GM12873 (cell line): Measurements from ENCODE around the gene CFAP70.

Experiments used
- TF ChIP-seq, protein P1 (sequence below): IDR thresholded peaks from 2 replicates; pipeline ENCODE4 v1.5.1; 2012; ENCODE audit warnings: low read depth, mild to moderate bottlenecking, moderate library complexity, low read length, control low read depth; ENCODE audit not compliant: insufficient read depth; ENCODE audit errors: missing control alignments

Gene CFAP70

DNA sequence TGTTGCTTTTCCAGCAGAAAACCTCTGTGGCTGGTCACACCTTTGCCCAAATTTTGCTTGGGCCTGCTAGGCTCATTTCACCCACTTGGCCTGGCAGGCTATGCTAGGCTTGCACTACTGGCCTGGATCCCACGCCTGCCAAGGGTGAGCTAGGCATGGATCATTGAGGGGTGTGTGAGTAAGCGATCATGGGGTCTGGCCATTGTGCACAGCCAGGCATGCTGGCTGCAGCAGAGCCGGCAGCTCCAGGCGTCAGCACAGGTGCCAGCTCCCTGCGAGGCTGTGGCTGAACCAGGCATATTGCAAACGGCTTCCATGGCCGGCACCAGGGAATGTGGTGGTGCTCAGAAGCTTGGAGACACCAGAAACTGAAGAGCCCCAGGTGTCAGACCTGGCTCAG, 19.2 kb downstream of the CFAP70 start:
- TF ChIP-seq, protein P1, sequence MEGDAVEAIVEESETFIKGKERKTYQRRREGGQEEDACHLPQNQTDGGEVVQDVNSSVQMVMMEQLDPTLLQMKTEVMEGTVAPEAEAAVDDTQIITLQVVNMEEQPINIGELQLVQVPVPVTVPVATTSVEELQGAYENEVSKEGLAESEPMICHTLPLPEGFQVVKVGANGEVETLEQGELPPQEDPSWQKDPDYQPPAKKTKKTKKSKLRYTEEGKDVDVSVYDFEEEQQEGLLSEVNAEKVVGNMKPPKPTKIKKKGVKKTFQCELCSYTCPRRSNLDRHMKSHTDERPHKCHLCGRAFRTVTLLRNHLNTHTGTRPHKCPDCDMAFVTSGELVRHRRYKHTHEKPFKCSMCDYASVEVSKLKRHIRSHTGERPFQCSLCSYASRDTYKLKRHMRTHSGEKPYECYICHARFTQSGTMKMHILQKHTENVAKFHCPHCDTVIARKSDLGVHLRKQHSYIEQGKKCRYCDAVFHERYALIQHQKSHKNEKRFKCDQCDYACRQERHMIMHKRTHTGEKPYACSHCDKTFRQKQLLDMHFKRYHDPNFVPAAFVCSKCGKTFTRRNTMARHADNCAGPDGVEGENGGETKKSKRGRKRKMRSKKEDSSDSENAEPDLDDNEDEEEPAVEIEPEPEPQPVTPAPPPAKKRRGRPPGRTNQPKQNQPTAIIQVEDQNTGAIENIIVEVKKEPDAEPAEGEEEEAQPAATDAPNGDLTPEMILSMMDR, result no peak

DNA sequence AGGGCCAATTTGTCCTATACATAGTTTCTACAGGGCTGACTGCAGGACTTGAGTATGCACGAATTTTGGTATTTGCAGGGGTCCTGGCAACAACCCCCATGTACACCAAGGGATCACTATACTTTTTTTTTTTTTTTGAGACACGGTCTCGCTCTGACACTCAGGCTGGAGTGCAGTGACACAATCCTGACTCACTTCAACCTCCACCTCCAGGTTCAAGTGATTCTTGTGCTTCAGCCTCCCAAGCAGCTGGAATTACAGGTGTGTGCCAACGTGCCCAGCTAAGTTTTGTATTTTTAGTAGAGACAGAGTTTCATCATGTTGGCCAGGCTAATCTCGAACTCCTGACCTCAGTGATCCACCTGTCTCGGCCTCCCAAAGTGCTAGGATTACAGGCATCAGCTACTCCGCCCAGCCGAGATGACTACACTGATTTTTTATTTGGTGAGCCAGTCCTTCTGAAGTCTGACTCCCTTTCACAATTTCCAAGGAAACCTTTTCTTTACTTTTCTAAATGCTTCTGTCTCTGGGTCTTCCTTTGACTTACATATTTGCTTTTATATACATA, 19.8 kb downstream of the CFAP70 start:
- TF ChIP-seq, protein P1, result no peak

DNA sequence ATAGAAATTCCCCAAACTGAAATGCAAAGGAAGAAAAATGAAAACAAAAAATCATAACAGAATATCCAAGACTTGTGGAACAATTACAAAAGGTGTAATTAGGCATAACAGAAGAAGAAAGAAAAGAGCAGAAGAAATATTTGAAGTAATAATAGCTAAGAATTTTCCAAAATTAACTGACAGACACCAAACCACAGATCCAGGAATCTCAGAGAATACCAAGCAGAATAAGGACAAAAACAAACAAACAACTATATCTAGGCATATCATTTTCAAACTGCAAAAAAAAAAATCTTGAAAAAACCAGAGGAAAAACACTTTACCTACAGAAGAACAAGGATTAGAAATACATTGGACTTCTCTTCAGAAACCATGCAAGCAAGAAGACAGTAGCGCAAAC, 25.5 kb downstream of the CFAP70 start:
- TF ChIP-seq, protein P1, result no peak

DNA sequence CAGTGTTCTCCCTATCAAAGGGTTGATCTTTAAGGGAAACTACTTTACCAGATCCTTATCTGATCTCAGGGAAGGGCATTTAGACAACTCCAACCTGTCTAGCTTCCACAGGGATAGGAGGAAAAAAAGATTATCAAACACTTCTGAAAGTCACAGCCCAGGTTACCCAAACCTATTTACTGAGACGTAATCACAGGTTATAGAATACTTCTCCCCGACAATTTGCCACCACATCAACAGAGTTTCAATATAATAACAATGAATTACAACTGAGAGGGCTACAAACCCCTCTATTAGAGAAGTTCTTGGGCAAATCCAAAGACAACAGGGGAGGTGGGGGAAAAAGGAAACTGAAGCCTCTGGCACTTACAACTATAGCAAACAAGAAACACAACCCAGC, 26.3 kb downstream of the CFAP70 start:
- TF ChIP-seq, protein P1, result no peak

DNA sequence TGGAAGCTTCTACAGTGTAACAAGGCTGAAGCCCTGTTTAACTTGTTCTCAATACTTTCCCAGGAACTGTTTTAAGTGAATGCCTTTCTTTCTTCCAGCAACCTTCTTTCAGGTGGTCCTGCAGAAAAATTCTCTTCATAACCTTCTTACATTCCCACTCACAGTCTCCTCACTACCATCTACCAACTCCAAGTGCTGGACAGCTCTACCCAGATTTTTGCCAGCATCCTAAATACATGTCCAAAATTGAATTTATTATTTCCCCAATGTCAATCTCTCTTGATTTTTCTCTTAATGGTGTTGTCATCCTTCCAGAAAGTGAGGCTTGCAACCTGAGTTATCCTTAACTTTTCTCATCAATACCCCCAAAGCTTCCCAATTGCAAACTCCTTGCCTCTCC, 48.2 kb downstream of the CFAP70 start:
- TF ChIP-seq, protein P1, result no peak

DNA sequence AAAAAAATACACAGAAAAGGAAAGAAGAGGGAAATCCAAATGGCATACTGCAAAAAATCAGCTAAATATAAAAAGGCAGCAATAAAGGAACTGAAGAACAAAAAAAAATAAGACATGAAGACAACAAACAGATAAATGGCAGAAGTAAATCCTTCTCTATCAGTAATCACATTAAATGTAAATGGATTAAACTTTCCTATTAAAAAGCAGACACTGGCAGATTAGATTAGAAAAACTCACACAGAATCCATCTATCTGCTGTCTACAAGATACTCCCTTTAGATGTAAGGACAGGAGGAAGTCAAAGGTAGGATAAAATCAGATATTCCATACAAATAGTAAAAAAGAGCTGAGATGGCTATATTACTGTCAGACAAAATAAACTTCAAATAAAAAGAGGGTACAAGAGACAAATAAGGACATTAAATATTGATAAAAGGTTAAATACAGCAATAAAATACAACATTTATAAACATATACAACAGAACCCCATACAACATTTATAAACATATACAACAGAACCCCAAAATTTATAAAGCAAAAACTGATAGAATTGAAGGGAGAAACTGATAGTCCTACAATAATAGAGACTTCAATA, 51.4 kb downstream of the CFAP70 start:
- TF ChIP-seq, protein P1, result no peak

DNA sequence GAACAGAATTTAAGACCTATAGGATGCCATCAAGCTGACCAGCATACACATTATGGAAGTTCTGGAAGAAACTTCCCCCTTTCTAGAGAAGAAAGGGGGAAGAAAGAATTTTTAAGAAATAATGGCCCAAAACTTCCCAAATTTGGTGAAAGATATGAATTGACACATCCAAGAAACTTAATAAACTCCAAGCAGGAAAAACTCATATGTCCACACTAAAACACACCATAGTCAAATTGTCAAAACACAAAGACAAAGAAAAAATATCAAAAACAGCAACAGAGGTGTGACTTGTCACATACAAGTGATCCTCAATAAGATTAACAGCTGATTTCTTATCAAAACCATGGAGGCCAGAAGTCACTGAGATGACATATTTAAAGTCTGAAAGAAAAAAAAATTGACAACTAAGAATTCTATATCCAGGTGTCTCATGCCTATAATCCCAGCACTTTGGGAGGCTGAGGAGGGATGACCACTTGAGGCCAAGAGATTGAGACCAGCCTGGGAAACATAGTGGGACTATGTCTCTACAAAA, 52.4 kb downstream of the CFAP70 start:
- TF ChIP-seq, protein P1, result no peak
